Gastrocnemius medialis (tissue), 4 donors: ENCODE measurements around the gene SLC1A2.

Experiments
- CTCF ChIP-seq, 5 experiments: fragments of 450-650 bp in 3 of 5; fragments of 200-600 bp in 2 of 5; sonication (generic) in 2 of 5; IDR thresholded peaks in 4 of 5; conservative IDR thresholded peaks in 1 of 5; 1 replicate in 4 of 5; 2 replicates in 1 of 5; pipeline ENCODE4 v1.5.1; 2016 to 2019; ENCODE audit warnings: antibody characterized with exemption in 5 of 5, mild to moderate bottlenecking in 3 of 5, moderate library complexity in 3 of 5
- POLR2A ChIP-seq, 2 donors: fragments of 450-650 bp; IDR thresholded peaks; one replicate each; pipeline ENCODE4 v1.6.1; 2017; ENCODE audit warnings: antibody characterized with exemption in 2 of 2, mild to moderate bottlenecking in 2 of 2, moderate library complexity in 2 of 2

- no peak for TF ChIP-seq CTCF (IDR thresholded peaks at IDR 0.05 in 4 of 5, conservative IDR thresholded peaks at IDR 0.05 in 1 of 5)
- TF ChIP-seq POLR2A (IDR thresholded peaks at IDR 0.05): no peak
Observed at GRCh38 chr11:35215945-35216344, 203.4 kb downstream of the SLC1A2 start.
